SKM-1 treated with dmso at 0.1 percent for 144 hours (cell line): ENCODE measurements around the gene ETS2.
"Not testable (repeated sequence)": the region's sequence is repeated elsewhere in the genome, so short reads cannot be mapped to it uniquely, and the experiment has no call there.

Experiments used
- DNase-seq: peaks from one replicate; lab custom pipeline; 2025; ENCODE audit not compliant: unreplicated experiment; lab: John Stamatoyannopoulos, UW

The ETS2 gene

GRCh38 chr21:38816400-38816977, 10.8 kb downstream of the ETS2 start:
- DNase-seq: no peak

DNA sequence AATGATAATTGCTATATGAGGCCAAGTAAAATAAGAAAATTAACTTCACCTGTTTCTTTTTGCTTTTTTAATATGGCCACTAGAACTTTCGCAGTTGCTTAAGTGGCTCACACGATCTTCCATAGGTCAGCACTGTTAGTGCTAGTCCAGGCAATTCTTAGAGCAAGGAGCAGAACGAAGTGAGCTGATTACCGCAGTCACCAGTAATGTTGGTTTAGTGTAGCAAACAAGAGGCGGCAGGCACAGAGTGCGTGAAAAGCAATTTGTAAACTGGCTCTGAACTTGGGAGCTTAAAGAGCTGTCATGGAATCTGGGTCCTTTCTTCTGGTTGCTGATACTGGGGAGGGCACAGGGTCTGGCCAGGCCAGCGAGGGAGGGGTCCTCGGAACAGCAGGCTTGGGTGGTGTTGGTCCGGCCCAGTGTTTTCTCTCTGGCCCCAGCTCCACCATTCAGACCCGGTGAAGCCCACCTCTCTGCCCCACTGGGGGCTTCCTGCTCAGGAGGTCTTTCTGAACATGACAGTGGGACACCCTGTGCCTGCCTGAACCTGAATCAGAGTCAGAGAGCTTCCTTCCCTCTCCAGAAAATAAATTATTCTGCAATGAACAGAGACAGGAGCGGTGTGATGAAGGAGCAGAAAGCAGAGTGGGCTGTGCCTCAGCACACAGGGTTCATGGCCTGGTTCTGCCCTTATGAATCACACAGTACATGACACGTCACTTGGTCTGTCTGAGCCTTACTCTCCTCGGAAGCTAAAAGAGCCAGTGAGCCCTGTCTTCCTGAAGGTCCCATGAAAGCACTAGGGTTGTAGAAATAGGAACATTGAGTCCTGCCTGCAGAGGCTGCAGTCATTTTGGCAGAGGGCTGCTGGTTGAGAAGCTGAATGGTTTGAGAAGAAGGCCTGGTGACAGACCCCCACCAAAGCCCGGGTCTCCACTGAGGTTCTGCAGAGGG, 11.9 kb downstream of the ETS2 start:
- no peak for DNase-seq

- no peak for DNase-seq
Observed at GRCh38 chr21:38818325-38818723, 12.6 kb downstream of the ETS2 start.

DNA sequence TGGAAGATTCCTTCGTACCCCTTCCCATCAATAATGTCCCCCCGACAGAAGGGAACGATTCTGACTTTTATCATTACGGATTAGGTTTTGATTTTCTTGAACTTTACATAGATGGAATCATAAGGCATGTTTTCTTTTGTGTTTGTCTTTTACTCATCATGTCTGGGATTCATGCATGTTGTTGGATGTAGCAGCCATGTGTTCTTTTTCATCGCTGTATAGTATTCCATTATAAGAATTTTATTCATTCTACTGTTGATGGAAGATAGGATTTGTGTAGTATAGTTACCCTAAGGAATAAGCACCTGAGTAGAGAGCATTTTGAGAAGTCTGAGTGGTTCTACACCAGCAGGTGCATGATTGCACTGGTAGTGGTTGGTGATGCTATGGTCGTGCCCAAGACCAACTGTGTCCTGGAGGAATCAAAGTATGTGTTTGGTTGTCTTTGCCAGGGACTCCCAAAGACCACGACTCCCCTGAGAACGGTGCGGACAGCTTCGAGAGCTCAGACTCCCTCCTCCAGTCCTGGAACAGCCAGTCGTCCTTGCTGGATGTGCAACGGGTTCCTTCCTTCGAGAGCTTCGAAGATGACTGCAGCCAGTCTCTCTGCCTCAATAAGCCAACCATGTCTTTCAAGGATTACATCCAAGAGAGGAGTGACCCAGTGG, 13.5 kb downstream of the ETS2 start:
- no peak for DNase-seq

- no peak for DNase-seq
Observed at GRCh38 chr21:38819719-38820159, 14.0 kb downstream of the ETS2 start.

- DNase-seq: no peak
Observed at GRCh38 chr21:38820471-38821239, 14.9 kb downstream of the ETS2 start.

DNA sequence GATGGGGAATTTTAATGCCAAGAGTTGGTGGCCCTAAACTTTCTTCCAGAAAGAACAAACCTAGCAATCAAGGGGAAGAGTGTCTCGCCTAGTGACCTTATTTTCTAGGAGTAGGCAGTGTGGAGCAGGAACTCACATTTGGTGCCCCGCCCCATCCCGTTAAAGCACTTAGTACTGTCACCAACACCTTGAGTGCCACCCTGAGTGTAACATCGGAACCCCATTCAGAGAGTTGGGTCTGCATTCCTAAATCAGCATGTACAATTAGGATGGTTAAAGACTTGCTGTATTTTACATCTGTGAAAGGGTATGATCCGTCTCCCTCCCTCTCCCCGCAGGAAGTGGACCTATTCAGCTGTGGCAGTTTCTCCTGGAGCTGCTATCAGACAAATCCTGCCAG, 15.5 kb downstream of the ETS2 start:
- no peak for DNase-seq

DNA sequence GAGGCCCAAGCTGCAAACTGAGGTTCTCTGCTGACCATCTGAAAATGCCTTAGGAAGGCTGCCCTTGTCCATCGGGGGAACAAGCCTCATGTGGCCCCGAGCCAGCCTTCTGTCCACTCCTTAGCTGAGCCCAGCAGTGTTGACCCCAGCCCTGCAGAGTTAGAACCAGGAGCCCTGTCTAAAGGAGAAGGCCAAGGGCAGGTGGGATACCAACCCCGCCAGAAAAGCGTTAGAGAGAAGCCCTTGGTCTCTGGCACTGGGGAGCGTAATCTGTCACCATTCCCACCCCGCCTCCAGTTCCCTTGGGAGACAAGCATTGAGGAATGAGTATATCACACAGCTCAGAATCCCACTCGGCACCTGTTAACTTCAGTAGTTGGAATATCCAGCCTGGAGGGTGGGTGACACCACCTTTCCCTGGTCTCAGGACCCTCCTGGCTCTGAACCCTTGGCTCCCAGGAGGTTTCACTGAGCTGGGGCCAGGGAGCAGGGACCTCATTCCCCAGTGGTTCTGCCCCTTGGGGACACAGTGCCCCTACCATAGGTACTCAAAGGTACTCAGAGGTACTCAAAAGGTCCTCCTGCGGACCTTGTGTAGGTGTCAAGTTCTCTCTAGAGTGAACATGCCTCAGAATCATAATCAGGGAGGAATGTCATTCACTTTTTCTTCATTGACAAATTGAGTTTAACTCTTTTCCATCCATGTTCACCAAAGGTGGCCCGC, 16.4 kb downstream of the ETS2 start:
- DNase-seq: no peak

DNA sequence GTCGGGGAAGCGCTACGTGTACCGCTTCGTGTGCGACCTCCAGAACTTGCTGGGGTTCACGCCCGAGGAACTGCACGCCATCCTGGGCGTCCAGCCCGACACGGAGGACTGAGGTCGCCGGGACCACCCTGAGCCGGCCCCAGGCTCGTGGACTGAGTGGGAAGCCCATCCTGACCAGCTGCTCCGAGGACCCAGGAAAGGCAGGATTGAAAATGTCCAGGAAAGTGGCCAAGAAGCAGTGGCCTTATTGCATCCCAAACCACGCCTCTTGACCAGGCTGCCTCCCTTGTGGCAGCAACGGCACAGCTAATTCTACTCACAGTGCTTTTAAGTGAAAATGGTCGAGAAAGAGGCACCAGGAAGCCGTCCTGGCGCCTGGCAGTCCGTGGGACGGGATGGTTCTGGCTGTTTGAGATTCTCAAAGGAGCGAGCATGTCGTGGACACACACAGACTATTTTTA, 17.1 kb downstream of the ETS2 start:
- DNase-seq: no peak

DNA sequence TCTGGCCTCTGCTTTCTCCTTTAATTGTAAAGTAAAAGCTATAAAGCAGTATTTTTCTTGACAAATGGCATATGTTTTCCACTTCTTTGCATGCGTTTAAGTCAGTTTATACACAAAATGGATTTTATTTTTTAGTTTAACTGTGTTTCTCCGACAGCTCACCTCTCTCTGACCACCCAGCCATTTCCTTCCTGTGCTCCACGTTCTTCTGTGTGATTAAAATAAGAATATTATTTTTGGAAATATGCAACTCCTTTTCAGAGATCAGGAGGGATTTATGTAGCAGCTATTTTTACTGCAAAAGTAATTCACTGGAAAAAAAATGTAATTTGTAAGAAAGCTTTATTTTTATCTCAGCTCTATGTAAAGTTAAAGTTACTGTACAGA, 18.0 kb downstream of the ETS2 start:
- DNase-seq: no peak

GRCh38 chr21:38824124-38824822, 18.5 kb downstream of the ETS2 start:
- no peak for DNase-seq

GRCh38 chr21:38825269-38825668, 19.5 kb downstream of the ETS2 start:
- no peak for DNase-seq

DNA sequence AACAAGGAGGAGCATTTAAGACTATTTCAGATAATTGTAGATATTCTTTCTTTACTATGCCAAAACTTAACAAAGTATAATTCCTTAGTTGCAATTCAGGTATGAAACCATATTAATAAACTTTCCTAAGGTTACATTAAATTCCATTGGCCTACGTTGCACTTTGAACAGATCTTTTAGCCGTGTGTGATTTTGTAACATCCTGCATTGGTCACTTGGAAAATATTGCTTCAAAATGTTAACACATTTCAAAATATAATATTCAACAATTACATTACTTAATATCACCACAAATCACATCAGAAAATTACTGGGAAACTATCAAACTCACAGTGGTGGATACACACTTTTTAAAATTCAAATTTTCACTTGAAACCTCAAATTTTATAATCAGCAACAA, 20.2 kb downstream of the ETS2 start:
- no peak for DNase-seq

DNA sequence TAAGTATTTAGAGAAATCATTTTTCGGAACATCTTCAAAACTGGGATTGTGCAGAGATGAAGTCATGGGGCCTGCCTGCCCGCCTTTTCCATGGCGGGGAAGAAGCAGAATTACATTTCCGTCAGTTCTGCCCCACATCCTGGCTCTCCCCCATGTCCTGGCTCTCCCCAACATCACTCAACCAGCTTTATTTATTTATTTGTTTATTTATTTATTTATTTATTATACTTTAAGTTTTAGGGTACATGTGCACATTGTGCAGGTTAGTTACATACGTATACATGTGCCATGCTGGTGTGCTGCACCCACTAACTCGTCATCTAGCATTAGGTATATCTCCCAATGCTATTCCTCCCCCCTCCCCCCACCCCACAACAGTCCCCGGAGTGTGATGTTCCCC, 22.4 kb downstream of the ETS2 start:
- DNase-seq: not testable (repeated sequence)

GRCh38 chr21:38830671-38831525, 25.2 kb downstream of the ETS2 start:
- DNase-seq: peak; percentile 95

DNA sequence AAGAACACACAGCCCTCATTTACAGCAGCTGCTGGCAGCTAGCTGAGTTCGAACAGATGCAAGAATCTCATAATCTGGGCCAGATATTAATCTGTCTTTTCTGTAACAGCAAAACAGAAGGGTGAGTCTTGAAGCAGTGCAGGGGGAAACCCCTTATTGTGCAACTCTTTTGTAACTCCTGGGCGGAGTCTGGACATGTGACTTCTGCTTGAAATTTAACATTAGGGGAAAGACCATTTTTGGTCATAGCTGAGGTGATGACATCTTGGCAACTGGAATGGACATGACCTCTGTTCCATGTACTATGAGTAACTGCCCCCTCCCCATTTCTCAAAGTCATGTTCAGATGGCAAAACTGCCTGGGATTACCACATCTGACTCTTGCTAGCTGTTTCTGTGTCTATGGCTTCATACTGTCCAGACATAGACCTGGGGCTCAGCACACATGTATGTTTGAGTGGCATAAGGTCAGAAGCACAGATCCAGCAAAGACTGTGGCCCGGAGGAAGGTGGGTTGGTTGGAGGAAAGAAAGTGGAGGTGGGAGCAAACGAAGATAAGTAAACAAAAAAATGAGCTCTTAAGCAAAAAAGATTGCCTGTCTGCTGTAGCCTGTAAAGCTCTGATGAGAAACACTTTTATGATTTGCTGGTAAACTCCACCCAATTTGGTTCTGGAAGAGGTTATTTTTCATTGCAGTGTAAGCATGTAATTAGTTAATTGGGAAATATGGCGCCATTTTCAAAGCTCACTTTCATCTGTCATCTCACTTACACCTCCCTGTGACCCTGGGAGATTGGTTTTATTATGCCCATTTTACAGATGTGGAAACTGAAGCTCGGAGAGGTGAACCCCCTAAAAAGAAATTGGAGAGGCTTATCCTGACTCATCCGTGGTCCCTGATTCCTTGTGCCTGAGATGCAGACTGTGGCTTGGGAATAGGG, 26.1 kb downstream of the ETS2 start:
- peak; percentile 98 for DNase-seq

- no peak for DNase-seq
Observed at GRCh38 chr21:38832664-38833063, 26.9 kb downstream of the ETS2 start.

- DNase-seq: no peak
Observed at GRCh38 chr21:38833117-38833516, 27.4 kb downstream of the ETS2 start.
